BE2C (cell line): ENCODE data around the gene OARD1.

ENCODE experiments used
- DNase-seq: peaks from one replicate; pipeline ENCODE4 v3.0.0-alpha.2; 2020
- H3K27me3 ChIP-seq: fragments of 250-450 bp; sonication (Bioruptor Pico); 2 replicates; pipeline ENCODE4 v1.5.1; 2020; ENCODE audit warnings: mild to moderate bottlenecking
- H3K36me3 ChIP-seq: fragments of 250-450 bp; sonication (Bioruptor Pico); 2 replicates; pipeline ENCODE4 v1.5.1; 2020; ENCODE audit warnings: mild to moderate bottlenecking
- H3K4me1 ChIP-seq: fragments of 250-450 bp; sonication (Bioruptor Pico); 2 replicates; pipeline ENCODE4 v1.5.1; 2020
- H3K4me3 ChIP-seq: 2 replicates; pipeline ENCODE4 v1.5.1; 2011; ENCODE audit warnings: low read depth, low read length
- H3K9me3 ChIP-seq: fragments of 250-450 bp; sonication (Bioruptor Pico); 2 replicates; pipeline ENCODE4 v1.5.1; 2020
- TF ChIP-seq, protein P1 (sequence below): IDR thresholded peaks from 2 replicates; pipeline ENCODE4 v1.5.1; 2012; ENCODE audit warnings: mild to moderate bottlenecking, low read depth, low read length

Gene OARD1

DNA sequence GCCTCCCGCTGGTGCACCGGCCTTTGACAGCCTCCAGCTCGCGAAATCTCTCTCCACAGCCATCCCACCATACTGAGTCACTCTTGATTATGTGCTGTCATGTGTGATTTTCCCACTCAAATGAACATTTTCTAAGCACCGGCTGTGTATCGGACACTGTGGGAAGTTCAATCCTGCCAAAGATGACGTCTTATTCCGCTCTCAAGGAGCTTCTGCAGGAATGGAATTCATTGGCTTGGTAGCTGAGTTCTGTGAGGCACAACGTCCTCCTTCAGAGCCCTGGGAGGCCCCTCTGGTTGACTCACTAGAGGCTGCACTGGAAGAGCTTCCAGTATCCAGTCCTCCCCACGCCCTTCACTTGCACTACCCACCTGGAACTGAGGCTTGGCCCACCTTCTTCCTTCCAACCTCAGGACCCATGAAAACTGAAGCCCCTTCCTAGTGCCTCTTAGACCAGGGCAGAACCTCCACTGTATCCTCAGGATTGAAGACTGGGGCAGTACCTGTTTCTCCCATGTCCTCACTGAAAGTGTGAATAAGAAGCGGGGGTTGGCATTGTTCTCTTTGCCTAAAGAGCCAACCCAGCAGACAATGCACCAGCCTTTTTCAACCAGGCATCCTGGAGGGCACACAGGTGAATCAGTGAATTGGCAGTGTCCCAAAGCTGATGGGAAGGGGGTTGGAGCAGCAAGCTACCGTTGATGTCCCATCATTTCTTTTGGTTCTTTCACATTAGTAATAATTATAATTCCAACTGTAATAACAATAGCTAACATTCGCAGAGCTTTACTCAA lies 34.9 kb downstream of the OARD1 start:
- no peak for DNase-seq
- no peaks in the 10 kb centered on the region for H3K36me3 ChIP-seq
- TF ChIP-seq, protein P1, sequence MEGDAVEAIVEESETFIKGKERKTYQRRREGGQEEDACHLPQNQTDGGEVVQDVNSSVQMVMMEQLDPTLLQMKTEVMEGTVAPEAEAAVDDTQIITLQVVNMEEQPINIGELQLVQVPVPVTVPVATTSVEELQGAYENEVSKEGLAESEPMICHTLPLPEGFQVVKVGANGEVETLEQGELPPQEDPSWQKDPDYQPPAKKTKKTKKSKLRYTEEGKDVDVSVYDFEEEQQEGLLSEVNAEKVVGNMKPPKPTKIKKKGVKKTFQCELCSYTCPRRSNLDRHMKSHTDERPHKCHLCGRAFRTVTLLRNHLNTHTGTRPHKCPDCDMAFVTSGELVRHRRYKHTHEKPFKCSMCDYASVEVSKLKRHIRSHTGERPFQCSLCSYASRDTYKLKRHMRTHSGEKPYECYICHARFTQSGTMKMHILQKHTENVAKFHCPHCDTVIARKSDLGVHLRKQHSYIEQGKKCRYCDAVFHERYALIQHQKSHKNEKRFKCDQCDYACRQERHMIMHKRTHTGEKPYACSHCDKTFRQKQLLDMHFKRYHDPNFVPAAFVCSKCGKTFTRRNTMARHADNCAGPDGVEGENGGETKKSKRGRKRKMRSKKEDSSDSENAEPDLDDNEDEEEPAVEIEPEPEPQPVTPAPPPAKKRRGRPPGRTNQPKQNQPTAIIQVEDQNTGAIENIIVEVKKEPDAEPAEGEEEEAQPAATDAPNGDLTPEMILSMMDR, result no peak
- no peaks in the 10 kb centered on the region for H3K9me3 ChIP-seq
- no peak overlapping the region for H3K4me3 ChIP-seq
- no peaks in the 10 kb centered on the region for H3K4me1 ChIP-seq
- H3K27me3 ChIP-seq, result no peaks in the 10 kb centered on the region

DNA sequence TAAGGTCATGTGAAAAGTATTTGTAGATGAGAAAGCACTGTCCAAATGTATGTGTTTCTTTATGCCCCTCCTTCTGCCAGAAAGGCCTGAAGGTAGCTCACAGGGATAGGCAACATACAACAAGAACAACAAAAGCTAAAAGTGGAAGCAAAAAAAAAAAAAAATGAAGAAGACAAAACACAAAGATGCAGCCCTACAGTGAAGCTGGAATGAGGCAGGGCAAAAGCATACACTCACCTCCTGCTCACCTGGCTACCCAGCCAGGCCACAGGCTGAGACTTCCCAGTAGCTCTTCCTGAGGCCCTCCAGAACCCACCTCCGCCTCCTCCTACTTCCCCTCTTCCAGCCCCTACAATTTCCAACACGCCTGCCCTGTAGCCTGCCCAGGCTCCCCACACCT lies 35.6 kb downstream of the OARD1 start:
- H3K4me1 ChIP-seq, result no peaks in the 10 kb centered on the region
- TF ChIP-seq, protein P1, result no peak

DNA sequence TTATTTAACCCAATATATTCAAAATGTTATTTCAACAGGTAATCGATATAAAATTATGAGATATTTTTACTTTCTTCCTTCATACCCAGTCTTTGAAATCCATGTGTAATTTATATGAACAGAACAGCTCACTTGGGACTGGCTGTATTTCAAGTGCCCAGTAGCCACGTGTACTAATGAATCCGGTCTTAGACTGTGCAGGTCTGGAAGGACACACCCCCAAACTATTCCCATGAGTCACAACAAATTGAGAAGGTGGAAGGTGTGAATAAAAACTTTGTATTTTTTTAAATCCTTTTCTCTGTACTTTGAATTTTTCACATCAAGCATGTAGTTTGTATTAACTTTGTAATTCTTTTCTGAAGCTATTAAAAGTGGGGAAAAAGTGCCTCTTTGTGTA lies 36.0 kb downstream of the OARD1 start:
- TF ChIP-seq, protein P1, result no peak
- no peak for DNase-seq
- H3K36me3 ChIP-seq, result no peaks in the 10 kb centered on the region
- H3K27me3 ChIP-seq, result no peaks in the 10 kb centered on the region
- no peak overlapping the region for H3K4me3 ChIP-seq
- no peaks in the 10 kb centered on the region for H3K4me1 ChIP-seq
- no peaks in the 10 kb centered on the region for H3K9me3 ChIP-seq

More for the DNA sequence above, 35.6 kb downstream of the OARD1 start:
- Histone ChIP-seq H3K27me3 (no peaks in the 10 kb centered on the region), H3K4me3 (no peak overlapping the region), H3K9me3 (no peaks in the 10 kb centered on the region), H3K36me3 (no peaks in the 10 kb centered on the region)
- no peak for DNase-seq

DNA sequence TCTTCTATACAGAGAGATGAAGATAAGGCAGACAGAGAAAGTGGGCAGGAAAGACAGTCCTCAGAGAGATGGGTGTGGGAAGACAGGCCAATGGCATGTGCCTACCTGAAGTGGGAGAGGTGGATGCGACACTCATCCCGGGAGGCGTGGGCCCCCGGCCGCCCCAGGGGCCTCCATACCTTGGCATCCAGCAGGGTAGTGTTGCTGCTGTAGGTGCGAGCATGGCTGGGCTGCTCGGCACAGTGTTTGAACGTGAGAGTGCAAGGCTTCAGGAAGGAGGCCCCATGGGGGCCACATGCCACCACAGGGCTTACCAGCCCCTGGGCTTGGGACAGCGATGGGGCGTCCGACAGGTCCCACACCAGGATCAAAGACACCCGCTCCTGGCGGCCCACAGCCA lies 38.4 kb downstream of the OARD1 start:
- DNase-seq, result no peak

DNA sequence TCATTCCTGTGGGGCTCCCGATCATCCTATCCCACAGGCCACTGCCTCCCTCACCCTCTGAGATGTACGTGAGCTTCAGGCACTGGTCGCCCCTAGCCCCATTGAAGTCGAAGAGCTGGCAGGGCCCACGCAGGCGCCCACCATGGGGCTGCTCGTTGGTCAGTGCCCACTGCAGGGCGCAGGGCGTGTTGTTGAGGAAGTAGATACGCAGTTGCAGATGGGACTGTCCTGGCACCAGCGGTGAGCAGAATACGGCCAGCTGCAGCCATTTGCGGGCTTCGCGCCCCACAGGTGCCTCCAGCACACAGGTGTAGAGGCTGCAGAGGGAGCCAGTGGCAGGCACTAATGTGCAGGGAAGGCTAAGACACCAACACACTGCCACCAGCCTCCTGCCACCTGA lies 39.3 kb downstream of the OARD1 start:
- Histone ChIP-seq H3K4me3 (no peak overlapping the region), H3K4me1 (no peaks in the 10 kb centered on the region), H3K9me3 (no peaks in the 10 kb centered on the region), H3K36me3 (no peaks in the 10 kb centered on the region), H3K27me3 (no peaks in the 10 kb centered on the region)
- TF ChIP-seq, protein P1, result no peak
- no peak for DNase-seq

More for the DNA sequence above, 38.4 kb downstream of the OARD1 start:
- no peaks in the 10 kb centered on the region for H3K9me3 ChIP-seq
- no peaks in the 10 kb centered on the region for H3K4me1 ChIP-seq
- TF ChIP-seq, protein P1, result no peak
- H3K4me3 ChIP-seq, result no peak overlapping the region
- H3K27me3 ChIP-seq, result no peaks in the 10 kb centered on the region
- no peaks in the 10 kb centered on the region for H3K36me3 ChIP-seq
